NT2/D1 (cell line): ENCODE measurements around the gene CASTOR1.

Experiments used
- DNase-seq: peaks from one replicate; pipeline ENCODE4 v3.0.0-alpha.2; 2011; ENCODE audit warnings: low read depth, low spot score
- H3K27me3 ChIP-seq: 2 replicates; pipeline ENCODE4 v1.6.0; 2011; ENCODE audit warnings: mild to moderate bottlenecking; ENCODE audit not compliant: insufficient read length, insufficient read depth
- H3K36me3 ChIP-seq: 2 replicates; pipeline ENCODE4 v1.6.1; 2011; ENCODE audit warnings: mild to moderate bottlenecking, low read length, mixed read lengths; ENCODE audit not compliant: insufficient read depth, insufficient read length
- H3K4me1 ChIP-seq: 2 replicates; pipeline ENCODE4 v1.5.1; 2011; ENCODE audit not compliant: insufficient read depth, insufficient read length
- H3K4me3 ChIP-seq: 2 replicates; pipeline ENCODE4 v1.5.1; 2011; ENCODE audit warnings: low read depth; ENCODE audit not compliant: insufficient read length
- H3K9ac ChIP-seq: 2 replicates; pipeline ENCODE4 v1.6.0; 2011; ENCODE audit warnings: low read depth; ENCODE audit not compliant: insufficient read length
- H3K9me3 ChIP-seq: 2 replicates; pipeline ENCODE4 v1.5.1; 2011; ENCODE audit warnings: mild to moderate bottlenecking, low read length; ENCODE audit not compliant: insufficient read depth
- SUZ12 ChIP-seq: IDR thresholded peaks from 2 replicates; pipeline ENCODE4 v1.6.1; 2011; ENCODE audit not compliant: insufficient read length, insufficient read depth; ENCODE audit errors: extremely low read depth
- YY1 ChIP-seq: IDR thresholded peaks from 2 replicates; pipeline ENCODE4 v1.6.1; 2011; ENCODE audit not compliant: insufficient read length, insufficient read depth
- ZNF274 ChIP-seq: IDR thresholded peaks from 2 replicates; pipeline ENCODE4 v1.6.1; 2011; ENCODE audit warnings: mild to moderate bottlenecking, low read depth, low read length

CASTOR1 gene

GRCh38 chr22:30305906-30306626, 16.8 kb upstream of the CASTOR1 start:
- Histone ChIP-seq H3K4me3 (no peak overlapping the region), H3K4me1 (peaks cover 17% of the 10 kb centered on the region), H3K27me3 (no peaks in the 10 kb centered on the region), H3K36me3 (peaks cover 12% of the 10 kb centered on the region), H3K9me3 (no peaks in the 10 kb centered on the region), H3K9ac (no peak overlapping the region)
- TF ChIP-seq SUZ12 (no peak), ZNF274 (no peak), YY1 (no peak)
- DNase-seq, result no peak

- peaks cover 17% of the 10 kb centered on the region for H3K36me3 ChIP-seq
- no peak for DNase-seq
- no peaks in the 10 kb centered on the region for H3K9me3 ChIP-seq
- H3K4me3 ChIP-seq, result no peak overlapping the region
- H3K27me3 ChIP-seq, result no peaks in the 10 kb centered on the region
- TF ChIP-seq SUZ12 (no peak), ZNF274 (no peak), YY1 (no peak)
- peaks cover 16% of the 10 kb centered on the region for H3K4me1 ChIP-seq
- H3K9ac ChIP-seq, result no peak overlapping the region
Observed at GRCh38 chr22:30305519-30305905, 16.2 kb upstream of the CASTOR1 start.

DNA sequence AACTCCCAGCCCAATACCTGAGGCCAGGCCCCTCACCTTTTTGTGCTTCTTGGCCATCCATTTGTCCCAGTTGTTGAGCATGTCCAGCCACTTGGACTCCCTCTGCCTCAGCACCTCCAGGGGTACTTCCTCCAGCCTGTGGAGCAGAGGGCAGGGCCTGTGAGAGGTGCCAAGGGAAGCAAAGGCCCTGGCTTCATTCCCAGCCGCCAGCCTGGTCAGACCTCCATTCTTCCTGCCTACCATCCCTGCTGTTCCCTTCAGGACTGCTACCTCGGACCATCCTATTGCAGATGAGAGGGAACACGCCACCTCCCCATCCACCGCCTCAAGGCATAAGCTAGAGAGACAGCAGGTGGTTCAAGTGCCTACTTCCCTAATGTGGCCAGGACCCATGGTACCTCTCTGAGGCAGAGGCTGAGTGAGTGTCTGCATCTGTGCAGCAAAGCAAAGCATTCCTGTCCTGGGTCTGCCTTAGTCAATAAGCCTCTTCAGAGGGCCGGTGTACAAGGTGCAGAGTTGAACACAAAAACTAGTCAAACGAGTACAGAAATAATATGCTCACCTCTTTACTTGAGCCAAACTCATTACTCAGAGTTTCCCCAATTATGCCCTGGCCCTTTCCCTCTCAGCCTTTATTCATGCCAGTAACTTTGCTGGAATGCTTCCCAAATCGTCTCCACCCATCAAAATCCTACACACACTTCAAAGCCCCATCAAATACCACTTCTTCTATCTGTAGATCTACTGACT, 15.4 kb upstream of the CASTOR1 start:
- no peak for DNase-seq
- no peak overlapping the region for H3K4me3 ChIP-seq
- H3K9ac ChIP-seq, result no peak overlapping the region
- peaks cover 16% of the 10 kb centered on the region for H3K4me1 ChIP-seq
- H3K27me3 ChIP-seq, result no peaks in the 10 kb centered on the region
- TF ChIP-seq YY1, result no peak
- no peak for TF ChIP-seq SUZ12
- TF ChIP-seq ZNF274, result no peak
- peaks cover 20% of the 10 kb centered on the region for H3K36me3 ChIP-seq
- H3K9me3 ChIP-seq, result no peaks in the 10 kb centered on the region

DNA sequence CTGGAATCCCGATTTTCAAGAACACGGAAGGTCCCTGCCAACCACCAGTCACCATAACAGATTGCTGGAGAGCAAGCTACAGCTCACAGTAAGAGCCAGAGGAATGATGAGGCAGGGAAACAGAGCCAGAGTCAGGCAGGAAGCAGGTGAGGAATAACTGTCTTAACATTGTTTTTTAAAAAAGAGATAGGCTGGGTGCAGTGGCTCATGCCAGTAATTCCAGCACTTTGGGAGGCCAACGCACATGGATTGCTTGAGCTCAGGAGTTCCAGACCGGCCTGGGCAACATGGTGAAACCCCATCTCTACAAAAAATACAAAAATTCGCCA, 13.5 kb upstream of the CASTOR1 start:
- Histone ChIP-seq H3K36me3 (peaks cover 34% of the 10 kb centered on the region), H3K27me3 (no peaks in the 10 kb centered on the region), H3K9ac (no peak overlapping the region), H3K4me1 (peaks cover 16% of the 10 kb centered on the region), H3K9me3 (no peaks in the 10 kb centered on the region), H3K4me3 (no peak overlapping the region)
- TF ChIP-seq ZNF274, result no peak
- no peak for TF ChIP-seq YY1
- TF ChIP-seq SUZ12, result no peak
- no peak for DNase-seq

- no peak for DNase-seq
- TF ChIP-seq YY1 (no peak), SUZ12 (no peak), ZNF274 (no peak)
- Histone ChIP-seq H3K9ac (no peak overlapping the region), H3K9me3 (no peaks in the 10 kb centered on the region), H3K36me3 (peaks cover 39% of the 10 kb centered on the region), H3K4me1 (peaks cover 18% of the 10 kb centered on the region), H3K4me3 (no peak overlapping the region), H3K27me3 (no peaks in the 10 kb centered on the region)
Observed at GRCh38 chr22:30301995-30302809, 12.9 kb upstream of the CASTOR1 start.

DNA sequence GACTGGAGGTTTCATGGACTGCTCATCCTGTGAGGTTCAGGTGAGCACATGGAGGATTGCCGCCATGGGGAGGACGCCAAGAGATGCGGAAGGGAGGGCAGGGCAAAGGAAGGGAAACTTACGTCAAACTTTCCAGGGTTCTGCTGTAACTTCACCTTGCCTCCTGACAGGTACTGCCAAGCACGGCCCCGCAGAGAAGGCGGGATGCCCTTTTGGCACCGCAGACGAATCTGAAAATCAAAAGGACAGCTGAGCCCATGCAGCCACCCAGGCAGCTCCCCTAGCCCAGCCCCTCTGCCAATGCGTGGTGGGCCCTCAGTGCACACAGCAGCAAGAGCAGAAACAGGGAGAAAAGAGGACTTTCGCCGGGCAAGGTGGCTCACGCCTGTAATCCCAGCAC, 10.0 kb upstream of the CASTOR1 start:
- TF ChIP-seq SUZ12, result no peak
- no peak for TF ChIP-seq YY1
- no peak for TF ChIP-seq ZNF274
- no peak overlapping the region for H3K4me3 ChIP-seq
- no peak for DNase-seq
- peaks cover 13% of the 10 kb centered on the region for H3K4me1 ChIP-seq
- no peaks in the 10 kb centered on the region for H3K9me3 ChIP-seq
- peaks cover 64% of the 10 kb centered on the region for H3K36me3 ChIP-seq
- H3K9ac ChIP-seq, result no peak overlapping the region
- no peaks in the 10 kb centered on the region for H3K27me3 ChIP-seq

- Histone ChIP-seq H3K9me3 (no peaks in the 10 kb centered on the region), H3K27me3 (no peaks in the 10 kb centered on the region), H3K36me3 (peaks cover 66% of the 10 kb centered on the region), H3K4me1 (peaks cover 13% of the 10 kb centered on the region), H3K9ac (no peak overlapping the region), H3K4me3 (no peak overlapping the region)
- no peak for TF ChIP-seq ZNF274
- no peak for DNase-seq
Observed at GRCh38 chr22:30297991-30298701, 8.8 kb upstream of the CASTOR1 start.
